ENCODE measurements around the gene BCL2L13. TPM values are rescaled to one million over a fixed set of nuclear protein-coding genes. Genes with fewer than 3 reads are reported as not detected.

The BCL2L13 gene, protein sequence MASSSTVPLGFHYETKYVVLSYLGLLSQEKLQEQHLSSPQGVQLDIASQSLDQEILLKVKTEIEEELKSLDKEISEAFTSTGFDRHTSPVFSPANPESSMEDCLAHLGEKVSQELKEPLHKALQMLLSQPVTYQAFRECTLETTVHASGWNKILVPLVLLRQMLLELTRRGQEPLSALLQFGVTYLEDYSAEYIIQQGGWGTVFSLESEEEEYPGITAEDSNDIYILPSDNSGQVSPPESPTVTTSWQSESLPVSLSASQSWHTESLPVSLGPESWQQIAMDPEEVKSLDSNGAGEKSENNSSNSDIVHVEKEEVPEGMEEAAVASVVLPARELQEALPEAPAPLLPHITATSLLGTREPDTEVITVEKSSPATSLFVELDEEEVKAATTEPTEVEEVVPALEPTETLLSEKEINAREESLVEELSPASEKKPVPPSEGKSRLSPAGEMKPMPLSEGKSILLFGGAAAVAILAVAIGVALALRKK
- 35.3 and 39.9 TPM in 2 replicates for total RNA-seq

DNA sequence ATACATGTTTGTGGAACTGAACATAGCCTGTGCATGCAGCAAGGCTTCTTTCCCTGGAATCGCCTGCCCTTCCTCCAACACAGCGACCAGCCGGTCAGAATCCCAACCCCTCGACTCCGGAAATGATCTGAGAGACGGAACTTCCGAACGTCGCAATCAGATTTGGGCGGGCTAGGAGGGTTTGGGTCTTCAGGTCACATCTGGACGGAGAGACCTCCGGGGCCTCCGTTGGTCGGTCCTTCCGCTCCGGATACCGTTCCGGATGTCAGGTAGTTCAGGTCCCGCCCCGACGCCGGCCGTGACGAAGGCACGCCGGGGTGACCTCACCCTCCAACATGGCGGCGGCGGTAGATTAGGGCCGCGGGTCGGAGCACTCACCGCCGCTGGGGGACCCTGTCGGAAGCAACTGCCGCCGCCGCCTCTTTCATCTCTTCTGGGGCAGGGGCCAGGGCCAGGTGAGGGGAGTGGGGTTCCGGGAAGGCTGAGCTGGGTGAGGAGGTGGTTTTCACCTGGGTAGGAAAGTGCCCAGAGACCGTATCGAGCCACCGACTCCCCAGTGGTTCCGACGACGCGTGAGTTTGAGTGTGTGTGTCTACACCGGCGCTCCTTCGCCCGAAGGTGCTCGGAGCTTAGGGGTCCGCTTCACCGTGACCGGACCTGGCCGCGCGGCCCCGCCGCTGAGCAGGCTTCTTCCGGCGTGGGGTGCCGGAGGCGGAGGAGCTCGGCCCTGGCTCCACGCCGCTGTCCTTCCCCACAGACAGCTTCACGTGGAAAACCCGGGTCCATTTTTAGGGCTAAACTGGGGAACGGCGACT, at the start of gene BCL2L13:
BCL2L13 (plus strand) TSS at position 326 of the 815 bp plus-strand sequence. CDS start 16,955 bp downstream, outside the sequence.
- TF ChIP-seq, protein P1, sequence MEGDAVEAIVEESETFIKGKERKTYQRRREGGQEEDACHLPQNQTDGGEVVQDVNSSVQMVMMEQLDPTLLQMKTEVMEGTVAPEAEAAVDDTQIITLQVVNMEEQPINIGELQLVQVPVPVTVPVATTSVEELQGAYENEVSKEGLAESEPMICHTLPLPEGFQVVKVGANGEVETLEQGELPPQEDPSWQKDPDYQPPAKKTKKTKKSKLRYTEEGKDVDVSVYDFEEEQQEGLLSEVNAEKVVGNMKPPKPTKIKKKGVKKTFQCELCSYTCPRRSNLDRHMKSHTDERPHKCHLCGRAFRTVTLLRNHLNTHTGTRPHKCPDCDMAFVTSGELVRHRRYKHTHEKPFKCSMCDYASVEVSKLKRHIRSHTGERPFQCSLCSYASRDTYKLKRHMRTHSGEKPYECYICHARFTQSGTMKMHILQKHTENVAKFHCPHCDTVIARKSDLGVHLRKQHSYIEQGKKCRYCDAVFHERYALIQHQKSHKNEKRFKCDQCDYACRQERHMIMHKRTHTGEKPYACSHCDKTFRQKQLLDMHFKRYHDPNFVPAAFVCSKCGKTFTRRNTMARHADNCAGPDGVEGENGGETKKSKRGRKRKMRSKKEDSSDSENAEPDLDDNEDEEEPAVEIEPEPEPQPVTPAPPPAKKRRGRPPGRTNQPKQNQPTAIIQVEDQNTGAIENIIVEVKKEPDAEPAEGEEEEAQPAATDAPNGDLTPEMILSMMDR (conservative IDR thresholded peaks at IDR 0.05; ENCODE audit: low read depth, low read length) = no peak
- peak within 1 kb of the TSS; percentile 87 for H3K4me3 ChIP-seq (ENCODE audit: low read depth, low read length)
- DNase-seq (ENCODE audit: low read depth) = peak; percentile 57

DNA sequence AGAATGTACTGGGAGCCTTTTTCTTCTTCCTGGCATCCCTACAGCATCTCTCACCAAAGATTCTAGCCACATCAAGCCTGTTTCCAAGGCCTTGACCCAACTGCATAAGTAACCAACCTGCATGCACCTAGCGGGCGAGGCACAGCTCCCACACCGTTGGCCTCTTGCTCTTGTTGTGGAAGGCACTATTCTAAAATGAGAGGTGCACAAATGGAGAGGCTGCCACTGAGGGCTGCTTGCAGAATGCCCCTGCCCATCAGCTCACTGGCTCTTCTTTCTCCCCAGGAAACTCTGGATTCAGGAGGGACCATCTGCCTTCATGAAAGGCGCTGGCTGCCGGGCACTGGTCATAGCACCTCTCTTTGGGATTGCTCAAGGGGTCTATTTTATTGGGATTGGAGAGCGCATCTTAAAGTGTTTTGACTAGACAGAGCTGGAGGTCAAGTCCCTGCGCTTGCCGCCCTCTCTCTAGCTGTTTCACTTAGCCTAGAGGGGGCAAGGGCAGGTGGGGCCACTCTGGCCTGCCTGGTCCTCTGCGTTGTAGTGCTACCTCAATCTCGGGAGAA, 48.7 kb upstream of the BCL2L13 start:
- TF ChIP-seq, protein P1 (conservative IDR thresholded peaks at IDR 0.05; ENCODE audit: low read depth, low read length) = no peak
- no peak for DNase-seq (ENCODE audit: low read depth)
- H3K4me3 ChIP-seq (ENCODE audit: low read depth, low read length) = no peak overlapping the region

DNA sequence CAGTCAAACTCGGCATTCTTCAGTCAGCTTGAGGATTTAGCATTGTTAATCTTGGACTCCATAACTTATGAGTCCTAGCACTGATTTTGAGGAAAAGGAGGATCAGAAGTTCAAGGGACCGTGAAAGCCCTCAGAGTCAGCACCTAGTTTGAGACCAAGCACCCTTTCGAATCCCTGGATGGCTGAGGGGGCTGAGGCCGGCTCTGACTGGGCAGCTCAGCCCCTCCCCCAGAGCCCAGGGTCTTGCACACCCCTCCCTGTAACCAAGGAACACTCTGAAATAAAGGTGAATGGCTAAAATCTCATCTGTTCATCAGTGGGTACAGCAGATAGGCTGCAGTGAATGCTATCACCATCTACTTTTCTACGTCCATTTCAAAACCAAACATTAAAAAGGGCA, 48.0 kb upstream of the BCL2L13 start:
- no peak for DNase-seq (ENCODE audit: low read depth)
- TF ChIP-seq, protein P1 (conservative IDR thresholded peaks at IDR 0.05; ENCODE audit: low read depth, low read length) = no peak

DNA sequence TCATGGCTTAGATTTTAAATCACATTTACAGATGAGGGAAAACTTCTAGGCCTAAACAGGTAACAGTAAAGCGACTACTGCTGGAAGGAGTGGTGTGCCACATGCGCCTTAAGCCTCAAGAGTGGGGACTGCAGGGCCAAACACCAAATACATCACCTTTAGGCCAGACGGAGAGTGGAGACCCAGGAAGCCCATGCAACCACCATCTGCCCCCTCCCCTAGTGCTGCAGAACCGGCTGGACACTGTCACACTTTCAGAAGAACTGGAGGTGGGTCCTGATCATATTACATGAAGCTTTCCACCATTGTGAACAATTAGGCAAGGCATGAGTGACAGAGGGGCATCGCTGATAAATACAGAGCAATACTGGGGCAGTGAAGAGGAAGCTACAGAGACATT, 46.4 kb upstream of the BCL2L13 start:
- no peak for DNase-seq (ENCODE audit: low read depth)
- H3K4me3 ChIP-seq (ENCODE audit: low read depth, low read length) = no peak overlapping the region
- TF ChIP-seq, protein P1 (conservative IDR thresholded peaks at IDR 0.05; ENCODE audit: low read depth, low read length) = no peak

More for the DNA sequence above, 48.0 kb upstream of the BCL2L13 start:
- no peak overlapping the region for H3K4me3 ChIP-seq (ENCODE audit: low read depth, low read length)

DNA sequence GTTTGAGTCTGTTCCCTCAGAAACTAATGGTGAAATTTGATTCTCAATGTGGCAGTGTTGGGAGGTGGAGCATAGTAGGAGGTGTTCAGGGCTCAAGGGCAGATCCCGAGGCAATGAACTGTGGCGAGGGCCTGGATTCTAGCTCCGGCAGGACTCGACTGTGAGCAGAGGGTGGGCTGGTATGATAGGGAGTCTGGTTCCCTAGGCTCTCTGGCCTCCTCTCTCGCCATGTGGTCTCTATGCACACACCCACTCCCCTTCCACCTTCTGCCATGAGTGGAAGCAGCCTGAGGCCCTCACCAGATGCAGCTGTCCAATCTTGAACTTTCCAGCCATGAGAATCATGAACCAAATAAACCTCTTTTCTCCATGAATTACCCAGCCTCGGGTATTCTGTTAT, 42.3 kb upstream of the BCL2L13 start:
- TF ChIP-seq, protein P1 (conservative IDR thresholded peaks at IDR 0.05; ENCODE audit: low read depth, low read length) = no peak
- H3K4me3 ChIP-seq (ENCODE audit: low read depth, low read length) = no peak overlapping the region
- no peak for DNase-seq (ENCODE audit: low read depth)

DNA sequence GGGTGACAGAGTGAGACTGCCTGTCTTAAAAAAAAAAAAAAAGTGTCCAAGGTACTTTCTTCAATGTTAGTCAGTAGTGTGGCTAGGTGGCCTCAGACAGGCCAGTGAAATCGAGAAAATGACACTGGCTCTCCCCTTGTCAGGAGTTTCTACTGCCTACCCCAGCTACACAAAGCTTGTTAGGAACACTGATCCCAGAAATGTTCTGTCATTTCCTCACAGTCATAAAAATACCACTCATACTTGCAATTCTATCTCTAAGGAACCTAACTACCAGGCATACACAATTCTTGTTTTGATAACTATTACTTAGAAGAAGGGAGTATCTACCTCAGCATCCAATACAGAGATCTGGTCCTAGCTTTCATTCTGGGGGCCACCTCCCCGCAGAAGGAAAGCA, 41.3 kb upstream of the BCL2L13 start:
- TF ChIP-seq, protein P1 (conservative IDR thresholded peaks at IDR 0.05; ENCODE audit: low read depth, low read length) = no peak
- H3K4me3 ChIP-seq (ENCODE audit: low read depth, low read length) = no peak overlapping the region
- no peak for DNase-seq (ENCODE audit: low read depth)

Measured in epithelial cell of proximal tubule (primary cell).